GM20000 (cell line): ENCODE measurements around the gene HOXC10.

Experiments used
- DNase-seq: peaks from one replicate; pipeline ENCODE4 v3.0.0; 2012; ENCODE audit warnings: low spot score
- TF ChIP-seq, protein P1 (sequence below): IDR thresholded peaks from 2 replicates; pipeline ENCODE4 v1.5.1; 2012; ENCODE audit warnings: mild to moderate bottlenecking, control low read depth; ENCODE audit errors: extremely low read depth, missing control alignments

The HOXC10 gene

DNA sequence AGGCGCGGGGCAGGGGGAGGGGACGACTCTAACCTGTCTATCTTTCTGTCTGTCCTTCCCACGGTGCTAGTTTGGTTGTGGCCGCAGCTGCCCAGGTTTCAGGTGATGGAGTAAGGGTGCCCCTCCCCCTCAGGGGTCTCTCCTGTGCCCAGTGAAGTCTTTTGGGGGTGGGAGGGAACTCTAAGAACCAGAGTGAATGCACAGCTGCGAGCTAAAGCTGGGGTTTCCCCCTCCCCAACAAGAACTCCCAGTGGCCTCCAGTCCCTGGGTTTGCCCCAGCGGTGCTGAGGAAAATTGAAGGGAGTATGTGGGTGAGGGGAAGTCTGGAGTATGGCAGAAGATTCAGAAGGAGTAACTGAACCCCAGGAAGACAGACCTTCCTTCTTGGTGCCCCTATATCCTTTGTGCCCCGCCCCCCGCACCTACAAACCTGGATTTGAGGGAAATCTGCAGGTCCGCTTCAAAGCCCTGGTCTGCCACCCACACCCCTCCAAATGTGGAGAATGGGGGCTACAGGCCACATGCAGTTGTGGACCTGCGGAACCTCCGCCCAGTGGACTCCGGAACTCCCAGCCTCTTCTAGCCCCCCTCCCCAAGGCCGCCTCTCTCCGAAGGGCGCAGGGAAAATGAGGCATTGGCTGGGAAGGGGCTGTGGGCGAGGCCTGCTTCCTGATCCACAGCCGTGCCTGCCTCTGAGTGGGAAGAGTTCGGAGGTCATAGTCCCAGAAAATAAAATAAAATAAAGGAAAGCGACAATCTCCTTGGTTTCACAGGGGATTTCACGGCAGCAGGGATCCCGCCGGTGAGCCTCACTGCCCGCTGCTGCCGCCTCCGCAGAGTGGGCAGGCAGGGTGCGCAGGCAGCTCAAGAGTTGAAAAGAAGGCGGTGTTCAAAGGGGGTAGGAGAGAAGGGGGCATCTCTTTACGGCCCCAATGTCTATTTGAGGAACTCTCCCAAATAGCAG lies 11.6 kb downstream of the HOXC10 start:
- TF ChIP-seq, protein P1, sequence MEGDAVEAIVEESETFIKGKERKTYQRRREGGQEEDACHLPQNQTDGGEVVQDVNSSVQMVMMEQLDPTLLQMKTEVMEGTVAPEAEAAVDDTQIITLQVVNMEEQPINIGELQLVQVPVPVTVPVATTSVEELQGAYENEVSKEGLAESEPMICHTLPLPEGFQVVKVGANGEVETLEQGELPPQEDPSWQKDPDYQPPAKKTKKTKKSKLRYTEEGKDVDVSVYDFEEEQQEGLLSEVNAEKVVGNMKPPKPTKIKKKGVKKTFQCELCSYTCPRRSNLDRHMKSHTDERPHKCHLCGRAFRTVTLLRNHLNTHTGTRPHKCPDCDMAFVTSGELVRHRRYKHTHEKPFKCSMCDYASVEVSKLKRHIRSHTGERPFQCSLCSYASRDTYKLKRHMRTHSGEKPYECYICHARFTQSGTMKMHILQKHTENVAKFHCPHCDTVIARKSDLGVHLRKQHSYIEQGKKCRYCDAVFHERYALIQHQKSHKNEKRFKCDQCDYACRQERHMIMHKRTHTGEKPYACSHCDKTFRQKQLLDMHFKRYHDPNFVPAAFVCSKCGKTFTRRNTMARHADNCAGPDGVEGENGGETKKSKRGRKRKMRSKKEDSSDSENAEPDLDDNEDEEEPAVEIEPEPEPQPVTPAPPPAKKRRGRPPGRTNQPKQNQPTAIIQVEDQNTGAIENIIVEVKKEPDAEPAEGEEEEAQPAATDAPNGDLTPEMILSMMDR: no peak
- no peak for DNase-seq

DNA sequence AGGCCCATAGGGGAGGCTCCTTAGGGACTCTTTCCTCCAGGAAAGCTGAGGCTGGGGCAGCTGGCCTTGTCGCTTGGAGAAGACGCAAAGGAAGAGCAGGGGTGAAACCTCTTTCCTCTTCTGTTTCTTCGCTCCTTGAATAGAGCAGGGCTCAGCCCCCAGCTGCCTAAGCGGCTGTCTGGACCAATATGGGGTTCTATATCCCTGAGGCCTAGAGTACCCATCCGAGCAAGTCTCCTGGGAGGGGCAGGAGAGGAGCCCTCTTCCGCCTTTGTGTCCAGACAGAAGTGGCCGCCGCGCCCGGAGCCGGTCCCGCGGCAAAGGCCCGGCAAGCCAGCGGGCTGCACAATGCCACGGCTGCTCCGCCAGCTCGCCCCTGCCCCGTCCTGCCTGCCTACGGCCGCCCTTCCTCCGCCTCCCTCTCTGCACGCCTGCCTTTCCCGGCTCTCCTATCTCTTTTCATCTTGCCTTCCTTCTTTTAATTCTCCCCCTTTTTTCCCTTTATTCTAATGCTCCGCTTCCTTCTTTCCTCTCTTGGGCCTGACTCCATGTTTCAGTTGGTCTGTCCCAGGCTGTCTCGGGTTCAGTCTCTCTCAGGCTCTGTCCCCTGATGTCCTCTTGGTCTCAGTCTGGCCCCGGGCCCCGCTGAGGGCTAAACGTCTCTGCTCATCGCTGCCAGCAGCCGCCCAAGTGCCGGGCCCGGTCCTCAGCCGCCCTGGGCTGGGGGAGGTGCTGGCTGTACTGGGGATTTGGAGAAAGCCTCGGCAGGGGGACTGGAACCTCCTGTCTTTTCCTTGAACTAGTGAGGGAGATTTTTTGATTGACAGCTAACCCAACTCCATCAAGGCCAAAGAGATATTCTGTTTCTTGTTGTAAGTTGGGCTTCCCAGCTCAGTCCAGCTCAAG lies 12.5 kb downstream of the HOXC10 start:
- TF ChIP-seq, protein P1: no peak
- DNase-seq: no peak

DNA sequence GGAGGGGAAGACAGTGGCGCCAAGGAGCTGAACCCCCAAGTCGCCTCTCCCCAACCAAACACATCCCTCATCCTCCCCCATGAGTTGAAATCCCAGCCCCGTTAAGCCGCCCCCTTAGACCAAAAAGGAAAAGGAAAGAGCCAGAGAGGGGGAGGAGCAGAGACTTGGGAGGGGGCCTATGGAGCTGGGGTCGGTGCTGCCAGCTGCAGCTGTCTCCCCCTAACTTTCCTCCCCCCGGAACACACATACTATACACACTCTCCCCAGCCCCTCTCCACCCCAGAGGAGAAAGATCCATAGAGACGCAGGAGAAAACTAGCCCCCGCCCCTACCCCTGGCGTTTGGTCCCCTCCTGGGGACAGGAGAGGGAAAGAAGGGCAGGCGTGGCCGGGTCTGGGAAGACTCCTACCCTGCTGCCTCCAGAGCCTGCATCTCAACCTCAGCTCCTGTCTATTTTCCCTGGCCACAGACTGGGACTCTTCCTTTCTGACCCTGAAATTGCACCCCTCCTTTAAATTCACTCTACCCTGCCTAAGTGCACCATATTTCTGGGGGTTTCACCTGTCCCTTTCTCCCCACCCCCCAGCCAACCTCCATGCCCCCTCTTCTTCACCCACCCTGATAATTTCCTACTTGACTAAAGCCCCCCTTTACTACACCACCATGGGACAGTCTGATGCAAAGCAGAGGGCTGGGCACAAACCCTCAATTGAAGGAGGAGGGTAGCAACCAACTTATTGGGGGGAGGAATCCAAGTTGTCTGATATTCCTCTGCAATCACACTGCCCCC lies 13.4 kb downstream of the HOXC10 start:
- TF ChIP-seq, protein P1: no peak
- DNase-seq: no peak

DNA sequence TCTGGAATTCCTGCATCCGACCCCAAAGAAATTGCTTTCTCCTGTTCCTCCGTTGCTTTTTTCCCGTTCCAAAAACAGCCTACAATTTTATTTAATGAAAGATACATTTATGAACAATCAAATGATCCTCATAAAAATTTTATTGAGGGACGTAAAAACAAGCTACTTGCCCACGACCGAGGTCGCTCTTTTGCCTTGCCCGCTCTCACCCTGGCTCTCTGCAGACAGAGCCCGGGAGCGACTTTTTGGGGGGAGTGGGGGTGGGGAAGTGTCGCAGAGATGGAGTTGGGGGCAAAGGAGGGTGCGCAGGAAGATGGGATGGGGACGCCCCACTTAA lies 13.9 kb downstream of the HOXC10 start:
- DNase-seq: no peak
- TF ChIP-seq, protein P1: no peak

DNA sequence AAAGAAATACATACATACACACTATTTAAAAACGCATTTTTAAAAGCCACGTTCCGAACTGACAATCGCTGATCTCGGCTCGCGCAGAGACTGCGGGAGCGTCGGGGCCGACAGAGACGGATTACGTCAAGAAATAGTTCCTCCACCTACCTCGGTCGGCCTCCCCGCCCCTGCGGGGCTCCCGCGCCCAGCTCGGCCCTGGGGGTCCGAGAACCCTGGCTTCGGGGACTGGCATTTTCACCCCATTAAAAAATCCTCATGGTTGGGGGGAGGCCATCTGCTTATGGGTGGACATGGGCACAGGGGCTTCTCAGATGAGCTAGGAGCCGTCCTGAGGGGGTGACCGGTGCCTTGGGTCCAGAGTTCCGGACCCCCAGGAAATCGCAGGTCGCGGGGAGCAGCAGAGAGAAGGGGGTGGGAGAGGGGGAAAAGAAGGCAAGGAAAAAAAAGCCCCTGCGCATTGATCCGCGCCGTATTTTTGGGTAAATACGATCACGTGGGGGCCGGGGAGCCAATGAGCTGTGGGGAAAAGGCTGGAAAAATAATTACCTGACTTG lies 14.7 kb downstream of the HOXC10 start:
- DNase-seq: no peak
- TF ChIP-seq, protein P1: no peak

DNA sequence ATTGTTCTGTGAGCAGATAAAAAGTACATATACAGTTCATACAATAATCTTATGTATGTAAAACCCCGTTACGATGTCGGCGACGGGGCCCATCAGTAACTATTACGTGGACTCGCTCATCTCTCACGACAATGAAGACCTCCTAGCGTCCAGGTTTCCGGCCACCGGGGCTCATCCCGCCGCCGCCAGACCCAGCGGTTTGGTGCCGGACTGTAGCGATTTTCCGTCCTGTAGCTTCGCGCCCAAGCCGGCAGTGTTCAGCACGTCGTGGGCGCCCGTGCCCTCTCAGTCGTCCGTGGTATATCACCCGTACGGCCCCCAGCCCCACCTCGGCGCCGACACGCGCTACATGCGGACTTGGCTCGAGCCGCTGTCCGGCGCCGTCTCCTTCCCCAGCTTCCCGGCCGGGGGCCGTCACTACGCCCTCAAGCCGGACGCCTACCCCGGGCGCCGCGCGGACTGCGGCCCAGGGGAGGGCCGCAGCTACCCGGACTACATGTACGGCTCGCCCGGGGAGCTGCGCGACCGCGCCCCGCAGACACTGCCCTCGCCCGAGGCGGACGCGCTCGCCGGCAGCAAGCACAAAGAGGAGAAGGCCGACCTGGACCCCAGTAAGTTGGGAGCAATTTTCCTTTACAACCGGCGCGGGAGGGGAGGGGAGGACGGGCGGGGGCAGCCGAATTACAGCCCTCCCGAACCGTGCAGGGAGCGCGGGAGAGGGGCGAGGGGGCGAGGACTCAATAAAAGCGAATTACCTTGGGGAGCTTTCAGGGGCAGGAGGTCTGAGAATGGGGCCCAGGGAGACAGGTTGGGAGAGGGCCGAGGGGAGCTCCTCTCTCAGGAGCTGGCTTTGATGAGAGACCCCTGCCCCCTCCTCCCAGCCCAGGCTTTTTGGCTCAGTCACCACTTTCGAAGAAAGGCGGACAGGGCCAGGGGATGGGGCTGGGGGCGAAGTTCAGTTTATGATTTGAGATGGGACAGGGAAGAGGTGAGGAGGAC lies 15.5 kb downstream of the HOXC10 start, which contains the start of gene HOXC9:
Gene HOXC9 (plus strand): TSS at position 46 of the 999 bp plus-strand sequence. CDS start 28 bp downstream, at position 74.
- TF ChIP-seq, protein P1: no peak
- DNase-seq: no peak
